WTC11 (cell line): ENCODE measurements around the gene RELL1. TPM values are rescaled to one million over a fixed set of nuclear protein-coding genes. Genes with fewer than 3 reads are reported as not detected.

Source experiments
- ATAC-seq: fragments of 200-7000 bp; cut with Tn5 transposase; 2 replicates; pipeline ENCODE4 v1.10.0; 2021; ENCODE audit warnings: mild to moderate bottlenecking, moderate library complexity
- CTCF ChIA-PET: fragments of 300-600 bp; sonication (Branson Sonifier 250); formaldehyde crosslinking; loops from one replicate; lab custom pipeline; 2021; ENCODE audit warnings: antibody characterized with exemption; lab: Charles Lee
- POLR2A ChIA-PET: fragments of 350-600 bp; sonication (Branson Sonifier 250); formaldehyde crosslinking; loops from one replicate; lab custom pipeline; 2021; ENCODE audit warnings: antibody characterized with exemption; lab: Charles Lee
- DNase-seq: peaks from one replicate; pipeline ENCODE4 v3.0.0; 2021; ENCODE audit warnings: low spot score
- H3K27ac Mint-ChIP-seq: 2 replicates; pipeline ENCODE4 v1.8.0; 2021; ENCODE audit warnings: mixed read lengths
- H3K27me3 Mint-ChIP-seq: 2 replicates; pipeline ENCODE4 v1.8.0; 2021; ENCODE audit warnings: low read depth, mild to moderate bottlenecking, moderate library complexity, mixed read lengths
- H3K36me3 Mint-ChIP-seq: 2 replicates; pipeline ENCODE4 v1.8.0; 2021; ENCODE audit warnings: mixed read lengths
- H3K4me1 Mint-ChIP-seq: 2 replicates; pipeline ENCODE4 v1.8.0; 2022; ENCODE audit warnings: mixed read lengths
- H3K4me3 Mint-ChIP-seq: 2 replicates; pipeline ENCODE4 v1.8.0; 2021; ENCODE audit warnings: mild to moderate bottlenecking, moderate library complexity, mixed read lengths
- H3K9me3 Mint-ChIP-seq: 2 replicates; pipeline ENCODE4 v1.8.0; 2021; ENCODE audit warnings: mixed read lengths
- AR ChIP-seq: fragments of 250-450 bp; sonication (Bioruptor Pico); IDR thresholded peaks from 2 replicates; pipeline ENCODE4 v1.9.0; 2021; ENCODE audit warnings: mild to moderate bottlenecking
- CBFB ChIP-seq: sonication (generic); formaldehyde crosslinking; IDR thresholded peaks from 2 replicates; pipeline ENCODE4 v1.8.1; 2022; ENCODE audit warnings: mild to moderate bottlenecking, low read depth, missing genetic modification reagents
- EMX1 ChIP-seq: fragments of 250-450 bp; sonication (Bioruptor Pico); IDR thresholded peaks from 2 replicates; pipeline ENCODE4 v1.8.0; 2021; ENCODE audit warnings: mild to moderate bottlenecking
- FOXP1 ChIP-seq: sonication (generic); formaldehyde crosslinking; IDR thresholded peaks from 2 replicates; pipeline ENCODE4 v1.8.0; 2022; ENCODE audit warnings: missing genetic modification reagents, mild to moderate bottlenecking, moderate library complexity, borderline replicate concordance
- FOXP4 ChIP-seq: sonication (generic); formaldehyde crosslinking; IDR thresholded peaks from 2 replicates; pipeline ENCODE4 v1.8.0; 2022; ENCODE audit warnings: mild to moderate bottlenecking, missing genetic modification reagents
- IRF1 ChIP-seq: sonication (generic); formaldehyde crosslinking; IDR thresholded peaks from 2 replicates; pipeline ENCODE4 v1.8.0; 2023; ENCODE audit warnings: missing genetic modification reagents
- KAT7 ChIP-seq: sonication (generic); formaldehyde crosslinking; IDR thresholded peaks from 2 replicates; pipeline ENCODE4 v1.8.1; 2023; ENCODE audit warnings: missing genetic modification reagents, mild to moderate bottlenecking, borderline replicate concordance
- PRRX2 ChIP-seq: fragments of 250-450 bp; sonication (Bioruptor Pico); IDR thresholded peaks from 2 replicates; pipeline ENCODE4 v1.8.0; 2021; ENCODE audit warnings: mild to moderate bottlenecking
- RORB ChIP-seq: fragments of 250-450 bp; sonication (Bioruptor Pico); IDR thresholded peaks from 2 replicates; pipeline ENCODE4 v1.9.0; 2021; ENCODE audit warnings: mild to moderate bottlenecking
- SMAD3 ChIP-seq: sonication (generic); formaldehyde crosslinking; IDR thresholded peaks from 2 replicates; pipeline ENCODE4 v1.8.0; 2022; ENCODE audit warnings: missing genetic modification reagents, mild to moderate bottlenecking, borderline replicate concordance
- SMAD4 ChIP-seq: sonication (generic); formaldehyde crosslinking; IDR thresholded peaks from 2 replicates; pipeline ENCODE4 v1.8.0; 2022; ENCODE audit warnings: mild to moderate bottlenecking, missing genetic modification reagents
- TCF7 ChIP-seq: sonication (generic); formaldehyde crosslinking; IDR thresholded peaks from 2 replicates; pipeline ENCODE4 v1.8.0; 2022; ENCODE audit warnings: mild to moderate bottlenecking, low read depth, missing genetic modification reagents, moderate library complexity
- TEAD4 ChIP-seq: sonication (generic); formaldehyde crosslinking; IDR thresholded peaks from 2 replicates; pipeline ENCODE4 v1.8.0; 2022; ENCODE audit warnings: mild to moderate bottlenecking, missing genetic modification reagents
- USF1 ChIP-seq: sonication (generic); formaldehyde crosslinking; IDR thresholded peaks from 2 replicates; pipeline ENCODE4 v1.8.0; 2022; ENCODE audit warnings: mild to moderate bottlenecking, missing genetic modification reagents
- ZNF232 ChIP-seq: sonication (generic); formaldehyde crosslinking; IDR thresholded peaks from 2 replicates; pipeline ENCODE4 v1.8.0; 2022; ENCODE audit warnings: mild to moderate bottlenecking, missing genetic modification reagents
- ZNF671 ChIP-seq: fragments of 250-450 bp; sonication (Bioruptor Pico); IDR thresholded peaks from 2 replicates; pipeline ENCODE4 v1.8.0; 2021; ENCODE audit warnings: mild to moderate bottlenecking
- ZSCAN18 ChIP-seq: fragments of 250-450 bp; sonication (Bioruptor Pico); IDR thresholded peaks from 2 replicates; pipeline ENCODE4 v2.1.2; 2022; ENCODE audit warnings: mild to moderate bottlenecking, moderate library complexity
- total RNA-seq: library from RNA; stranded (reverse); gene quantifications from 3 replicates; pipeline ENCODE4 v1.2.3, GENCODE V29; 2021
- TF ChIP-seq, protein P1 (sequence below): sonication (generic); formaldehyde crosslinking; conservative IDR thresholded peaks from 2 replicates; pipeline ENCODE4 v1.8.1; 2022; ENCODE audit warnings: mild to moderate bottlenecking, missing genetic modification reagents
- TF ChIP-seq, protein P2 (sequence below): sonication (generic); formaldehyde crosslinking; IDR thresholded peaks from 2 replicates; pipeline ENCODE4 v1.8.1; 2023; ENCODE audit warnings: mild to moderate bottlenecking, moderate library complexity, missing genetic modification reagents
- TF ChIP-seq, protein P3 (sequence below): sonication (generic); formaldehyde crosslinking; IDR thresholded peaks from 2 replicates; pipeline ENCODE4 v1.8.1; 2023; ENCODE audit warnings: mild to moderate bottlenecking, missing genetic modification reagents, moderate library complexity

RELL1 gene
- total RNA-seq, 1 experiment from 2014 or later = 14.4 TPM

DNA sequence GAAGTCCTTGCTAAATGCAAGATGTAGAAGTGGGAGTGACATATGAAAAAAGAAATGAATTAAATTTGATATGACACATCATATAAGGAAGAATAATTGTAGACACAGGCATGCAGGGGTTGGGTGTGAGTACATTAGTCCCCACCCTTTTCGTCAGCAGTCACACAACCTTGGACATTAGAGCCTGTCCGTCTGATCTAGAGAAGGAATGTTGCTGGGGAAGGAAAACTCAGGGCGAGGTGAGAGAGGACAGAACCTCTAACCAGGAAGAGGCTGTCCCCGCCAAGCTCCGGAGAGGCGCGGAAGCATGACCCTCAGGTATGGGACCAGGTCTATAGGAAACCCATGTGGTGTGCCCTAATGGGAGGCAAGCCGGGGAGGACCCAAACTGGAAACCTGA is 102.1 kb downstream of the RELL1 start:
- H3K4me1 Mint-ChIP-seq = 0 out of 2 replicates have a peak, but pooled peaks cover 3% of the 10 kb centered on the region
- CTCF ChIA-PET = no interaction called here
- DNase-seq (no peak), ATAC-seq (no peak)
- H3K4me3 Mint-ChIP-seq = no peak overlapping the region
- no peak overlapping the region for H3K27ac Mint-ChIP-seq
- no peak for TF ChIP-seq IRF1 (CRISPR knock-in tag)
- no peak for TF ChIP-seq PRRX2 (CRISPR knock-in tag)
- TF ChIP-seq, protein P1, sequence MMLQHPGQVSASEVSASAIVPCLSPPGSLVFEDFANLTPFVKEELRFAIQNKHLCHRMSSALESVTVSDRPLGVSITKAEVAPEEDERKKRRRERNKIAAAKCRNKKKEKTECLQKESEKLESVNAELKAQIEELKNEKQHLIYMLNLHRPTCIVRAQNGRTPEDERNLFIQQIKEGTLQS (CRISPR knock-in tag) = no peak
- no peak for TF ChIP-seq USF1 (CRISPR knock-in tag)
- TF ChIP-seq SMAD3 (CRISPR knock-in tag) = no peak
- TF ChIP-seq KAT7 (CRISPR knock-in tag) = no peak
- TF ChIP-seq, protein P2, sequence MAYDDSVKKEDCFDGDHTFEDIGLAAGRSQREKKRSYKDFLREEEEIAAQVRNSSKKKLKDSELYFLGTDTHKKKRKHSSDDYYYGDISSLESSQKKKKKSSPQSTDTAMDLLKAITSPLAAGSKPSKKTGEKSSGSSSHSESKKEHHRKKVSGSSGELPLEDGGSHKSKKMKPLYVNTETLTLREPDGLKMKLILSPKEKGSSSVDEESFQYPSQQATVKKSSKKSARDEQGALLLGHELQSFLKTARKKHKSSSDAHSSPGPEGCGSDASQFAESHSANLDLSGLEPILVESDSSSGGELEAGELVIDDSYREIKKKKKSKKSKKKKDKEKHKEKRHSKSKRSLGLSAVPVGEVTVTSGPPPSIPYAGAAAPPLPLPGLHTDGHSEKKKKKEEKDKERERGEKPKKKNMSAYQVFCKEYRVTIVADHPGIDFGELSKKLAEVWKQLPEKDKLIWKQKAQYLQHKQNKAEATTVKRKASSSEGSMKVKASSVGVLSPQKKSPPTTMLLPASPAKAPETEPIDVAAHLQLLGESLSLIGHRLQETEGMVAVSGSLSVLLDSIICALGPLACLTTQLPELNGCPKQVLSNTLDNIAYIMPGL (CRISPR knock-in tag) = no peak
- no peak for TF ChIP-seq TEAD4
- TF ChIP-seq SMAD4 = no peak
- TF ChIP-seq TCF7 (CRISPR knock-in tag) = no peak
- TF ChIP-seq FOXP1 (CRISPR knock-in tag) = no peak
- no peak for TF ChIP-seq ZNF232
- no peak for TF ChIP-seq AR (CRISPR knock-in tag)
- no peak for TF ChIP-seq CBFB
- TF ChIP-seq, protein P3, sequence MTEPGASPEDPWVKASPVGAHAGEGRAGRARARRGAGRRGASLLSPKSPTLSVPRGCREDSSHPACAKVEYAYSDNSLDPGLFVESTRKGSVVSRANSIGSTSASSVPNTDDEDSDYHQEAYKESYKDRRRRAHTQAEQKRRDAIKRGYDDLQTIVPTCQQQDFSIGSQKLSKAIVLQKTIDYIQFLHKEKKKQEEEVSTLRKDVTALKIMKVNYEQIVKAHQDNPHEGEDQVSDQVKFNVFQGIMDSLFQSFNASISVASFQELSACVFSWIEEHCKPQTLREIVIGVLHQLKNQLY (CRISPR knock-in tag) = no peak
- no peak for TF ChIP-seq ZSCAN18 (CRISPR knock-in tag)
- TF ChIP-seq RORB = no peak
- no peak for TF ChIP-seq ZNF671
- no peak for TF ChIP-seq EMX1 (CRISPR knock-in tag)
- no peak for TF ChIP-seq FOXP4 (CRISPR knock-in tag)
- H3K36me3 Mint-ChIP-seq = peaks cover 3% of the 10 kb centered on the region; the same call in 1 of the 2 replicates
- POLR2A ChIA-PET = no interaction called here
- H3K27me3 Mint-ChIP-seq = peaks cover 4% of the 10 kb centered on the region; the same call in 1 of the 2 replicates
- H3K9me3 Mint-ChIP-seq = peaks cover 29% of the 10 kb centered on the region
